NCI-H128 (cell line): Measurements from ENCODE around the gene CACNA1B.

ENCODE experiments used
- DNase-seq: peaks from one replicate; lab custom pipeline; 2025; ENCODE audit not compliant: unreplicated experiment; lab: John Stamatoyannopoulos, UW

CACNA1B gene

DNA sequence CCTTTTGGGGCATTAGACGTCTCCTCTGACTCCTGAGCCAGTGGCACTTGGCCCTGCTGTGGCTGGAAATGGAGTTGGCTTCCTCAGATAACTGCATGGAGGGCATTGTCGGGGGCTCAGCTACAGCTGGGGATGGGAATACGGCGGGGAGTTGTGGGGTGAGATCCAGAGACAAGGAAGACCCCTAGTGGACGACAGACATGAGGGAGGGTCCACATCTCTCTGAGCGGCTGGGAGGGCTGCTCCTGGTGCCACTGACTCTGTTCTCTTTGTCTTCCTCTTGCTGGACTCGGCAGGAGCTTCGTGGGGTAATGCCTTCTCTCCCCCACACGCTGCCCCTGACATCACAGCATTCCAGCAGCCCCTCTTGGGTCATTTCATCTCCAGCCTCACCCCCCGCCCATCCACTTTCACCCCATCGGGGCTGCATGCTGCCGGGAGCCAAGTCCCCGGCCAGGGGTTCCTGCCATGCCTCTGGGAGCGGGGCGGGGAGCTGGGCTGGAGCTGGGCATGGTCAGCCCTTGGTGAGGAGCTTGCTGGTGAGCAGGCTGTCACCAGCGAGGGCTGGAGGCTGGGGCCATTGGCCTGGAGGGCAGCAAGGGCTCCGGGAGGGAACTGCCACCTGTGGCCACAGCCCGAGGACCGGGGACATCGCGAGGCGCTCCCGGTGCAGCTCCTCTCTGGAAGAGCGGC lies 172.3 kb downstream of the CACNA1B start:
- DNase-seq: no peak

DNA sequence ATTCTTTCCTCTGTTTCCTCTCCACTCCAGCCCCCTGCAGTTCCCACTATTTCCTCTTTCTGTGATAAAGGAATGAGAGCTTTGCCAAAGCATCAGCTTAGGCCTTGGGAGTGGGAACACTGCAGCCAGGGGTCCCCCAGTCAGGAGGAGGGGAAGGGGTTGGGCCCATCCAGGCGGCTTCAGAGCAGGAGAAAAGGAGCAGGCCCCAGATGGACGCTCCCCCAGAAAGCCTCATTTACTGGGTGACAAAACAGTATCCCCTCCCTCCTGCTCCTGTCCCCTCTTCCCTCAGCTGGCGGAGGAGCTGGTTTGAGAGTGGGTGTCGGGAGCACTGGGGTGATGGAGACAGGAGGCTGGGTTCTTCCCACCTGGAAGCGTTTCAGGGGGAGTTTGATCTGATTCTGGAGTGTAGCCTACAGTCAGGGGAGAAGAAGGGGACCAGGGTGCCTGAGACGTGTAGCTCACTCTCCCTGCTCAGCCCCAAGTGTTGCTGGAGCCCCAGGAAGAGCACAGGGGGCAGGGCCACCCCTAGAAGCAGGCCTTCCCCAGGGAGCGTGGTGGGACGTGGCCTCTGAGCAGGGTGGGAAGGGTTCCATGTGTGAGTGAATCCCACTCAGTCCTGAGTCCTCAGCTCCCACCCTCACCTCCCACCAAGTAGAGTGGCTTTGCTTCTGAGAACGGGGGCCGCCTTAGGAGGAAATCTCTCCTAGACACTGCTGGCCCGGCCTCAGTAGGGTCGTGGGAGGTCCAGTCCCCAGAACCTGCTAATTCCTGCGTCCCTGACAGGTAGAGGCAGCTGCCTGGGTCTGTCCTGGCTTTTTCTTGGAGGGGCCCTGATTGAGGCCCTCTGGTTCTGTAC lies 173.1 kb downstream of the CACNA1B start:
- DNase-seq: no peak

DNA sequence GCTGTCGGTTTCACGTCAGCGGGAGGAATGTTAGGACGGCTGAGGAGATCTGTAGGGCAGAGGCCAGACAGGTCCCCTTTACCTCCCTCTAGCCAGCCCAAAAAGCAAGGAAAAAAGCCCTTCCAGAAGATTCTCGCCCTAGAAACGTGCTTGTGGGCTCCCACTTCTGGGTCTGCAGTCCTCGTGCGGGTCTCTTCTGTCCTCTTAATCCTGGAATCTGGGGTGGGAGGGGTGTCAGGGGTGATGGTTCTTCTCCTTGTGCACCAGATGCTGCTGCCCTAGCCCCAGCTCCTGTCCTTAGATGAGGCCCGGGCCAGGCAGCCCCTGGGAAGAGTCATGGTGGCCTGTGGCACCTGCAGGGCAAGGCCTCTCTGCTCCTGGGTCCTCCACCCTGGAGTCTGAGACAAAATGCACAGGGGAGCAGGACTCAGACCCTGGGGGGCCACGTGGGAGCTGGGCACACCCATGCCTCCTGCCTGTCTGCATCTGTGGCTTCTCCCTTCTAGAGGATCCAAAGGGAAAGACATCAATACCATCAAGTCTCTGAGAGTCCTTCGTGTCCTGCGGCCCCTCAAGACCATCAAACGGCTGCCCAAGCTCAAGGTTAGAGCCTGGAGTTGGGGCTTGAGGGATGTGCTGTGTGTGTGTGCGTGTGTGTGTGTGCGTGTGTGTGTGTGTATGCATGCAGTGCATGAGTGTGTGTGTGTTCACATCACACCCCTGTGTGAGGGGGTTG lies 174.2 kb downstream of the CACNA1B start:
- DNase-seq: no peak

DNA sequence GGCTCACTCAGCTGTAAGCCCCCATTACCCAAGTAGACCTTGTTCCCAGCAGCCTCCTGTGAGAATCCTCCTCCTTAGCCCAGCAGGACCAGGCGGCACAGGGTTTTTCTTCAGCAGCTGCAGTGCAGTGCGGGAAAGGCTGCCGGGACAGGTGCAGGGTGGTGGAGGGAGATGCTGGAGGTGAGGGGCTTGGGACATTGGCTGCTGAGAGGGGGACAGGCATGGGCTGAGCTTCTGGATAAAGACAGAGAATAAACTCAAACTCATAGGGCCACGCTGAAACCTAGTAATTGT lies 174.7 kb downstream of the CACNA1B start:
- no peak for DNase-seq

DNA sequence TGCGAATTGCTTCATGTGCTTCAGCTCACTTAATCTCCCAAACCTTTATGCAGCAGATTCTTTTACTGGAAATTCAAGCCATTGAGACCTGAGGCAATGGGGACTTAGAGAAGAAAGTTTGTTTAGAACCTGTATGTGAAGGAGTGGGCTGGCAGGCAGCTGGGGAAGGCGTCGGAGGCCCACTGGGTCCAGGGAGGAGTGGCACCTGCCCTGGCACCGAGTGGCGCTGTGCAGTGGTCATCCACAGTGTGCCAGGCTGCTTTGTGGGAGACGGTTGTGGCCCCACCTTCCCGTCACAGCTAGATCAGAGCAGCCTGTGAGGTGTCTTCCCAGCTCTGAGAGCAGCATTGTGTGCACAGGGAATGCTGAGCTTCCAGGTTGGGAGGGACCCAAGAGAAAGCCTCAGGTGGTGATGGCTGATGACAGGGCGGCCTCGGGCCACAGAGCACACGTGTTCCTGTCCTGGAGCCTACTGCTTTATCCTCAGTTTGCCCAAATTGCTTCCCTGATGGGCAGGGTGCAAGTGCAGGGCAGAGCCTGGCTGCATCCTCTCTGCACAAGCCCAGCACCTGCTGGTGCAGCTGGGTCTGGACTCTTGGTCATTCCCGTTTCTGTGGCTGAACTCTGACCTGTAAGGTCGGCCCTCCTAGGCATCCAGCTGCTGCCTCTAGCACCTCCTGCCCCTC lies 175.2 kb downstream of the CACNA1B start:
- no peak for DNase-seq

DNA sequence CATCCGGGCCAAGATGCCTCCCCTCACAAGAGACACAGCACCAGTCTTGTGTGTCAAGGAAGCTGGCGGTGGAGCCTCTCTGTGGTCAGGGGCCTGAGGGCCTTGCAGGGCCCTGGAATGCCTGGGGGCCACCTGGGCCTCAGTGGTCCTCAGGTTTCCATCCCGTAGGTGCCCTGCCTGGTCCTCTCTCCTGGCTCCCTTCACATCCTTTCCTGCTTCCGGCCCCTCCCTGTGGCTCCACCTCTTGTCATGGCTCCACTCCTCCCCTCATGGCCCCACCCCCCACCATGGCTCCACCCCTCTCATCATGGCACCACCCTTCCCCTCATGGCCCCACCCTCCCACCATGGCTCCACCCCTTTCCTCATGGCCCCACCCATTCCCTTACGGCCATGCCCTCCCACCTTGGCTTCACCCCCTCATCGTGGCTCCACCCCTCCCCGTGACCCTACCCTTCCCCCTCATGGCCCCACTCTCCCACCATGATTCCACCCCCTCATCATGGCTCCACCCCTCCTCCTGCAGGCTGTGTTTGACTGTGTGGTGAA lies 175.8 kb downstream of the CACNA1B start:
- no peak for DNase-seq

DNA sequence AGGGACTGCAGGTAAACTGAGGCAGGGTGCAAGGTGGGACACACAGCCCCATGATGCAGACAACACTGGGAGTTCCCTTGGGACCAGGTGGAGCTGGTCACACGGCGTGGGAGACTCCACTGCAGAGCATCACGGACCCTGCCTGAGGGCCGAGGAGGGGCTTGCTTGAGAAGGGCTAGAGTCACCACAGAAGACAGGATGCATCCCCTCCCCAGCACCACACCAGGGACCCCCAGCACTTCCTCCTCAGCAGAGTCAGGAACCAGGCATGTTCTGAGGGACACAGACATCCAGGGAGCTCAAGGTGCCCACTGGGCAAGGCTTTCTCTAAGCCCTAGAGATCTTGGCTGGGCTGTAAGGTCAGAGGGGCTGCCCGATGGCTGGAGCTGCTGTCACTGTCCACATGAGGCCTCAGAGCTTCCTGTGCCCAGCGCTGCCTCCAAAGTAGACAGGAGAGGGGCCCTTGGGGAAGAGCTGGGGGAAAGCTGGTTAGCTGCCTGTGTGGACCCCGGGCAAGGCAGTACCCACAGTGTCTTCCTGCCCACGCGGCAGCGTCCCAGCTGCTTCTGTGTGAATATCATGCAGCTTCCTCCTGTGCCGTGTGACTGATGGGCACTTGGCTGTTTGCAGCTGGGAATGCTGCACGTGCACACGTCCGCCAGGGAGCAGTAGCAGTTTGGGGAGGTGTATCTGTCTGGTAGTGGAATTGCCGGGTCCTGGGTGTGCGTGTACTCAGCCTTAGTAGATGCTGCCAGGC lies 176.6 kb downstream of the CACNA1B start:
- no peak for DNase-seq

DNA sequence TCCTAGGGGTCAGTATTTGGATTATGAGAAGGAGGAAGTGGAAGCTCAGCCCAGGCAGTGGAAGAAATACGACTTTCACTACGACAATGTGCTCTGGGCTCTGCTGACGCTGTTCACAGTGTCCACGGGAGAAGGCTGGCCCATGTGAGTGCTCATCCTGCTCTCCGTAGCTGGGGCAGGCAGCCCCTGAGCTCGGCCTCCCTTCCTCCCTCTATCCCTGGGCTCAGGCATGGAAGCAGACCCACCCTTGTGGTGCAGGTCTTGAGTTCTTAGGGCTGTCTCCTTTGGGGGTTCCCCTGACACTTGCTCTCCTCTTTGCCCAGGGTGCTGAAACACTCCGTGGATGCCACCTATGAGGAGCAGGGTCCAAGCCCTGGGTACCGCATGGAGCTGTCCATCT lies 180.1 kb downstream of the CACNA1B start:
- no peak for DNase-seq

DNA sequence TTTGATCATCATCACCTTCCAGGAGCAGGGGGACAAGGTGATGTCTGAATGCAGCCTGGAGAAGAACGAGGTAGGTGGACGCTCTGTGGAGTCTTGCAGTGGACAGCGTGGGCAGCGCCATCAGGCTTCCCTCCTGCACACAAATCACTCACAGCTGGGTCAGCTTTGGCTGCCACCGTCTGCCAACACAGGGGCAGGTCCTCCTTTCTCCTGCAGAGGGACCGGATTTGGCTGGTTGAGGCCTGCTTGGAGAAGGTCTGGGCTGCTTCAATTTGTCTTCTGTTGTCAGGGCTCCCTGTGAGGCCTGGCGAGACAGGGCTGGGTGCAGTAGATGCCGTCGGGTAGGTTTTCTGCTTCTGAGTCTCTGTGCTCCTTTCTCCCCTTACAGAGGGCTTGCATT lies 180.6 kb downstream of the CACNA1B start:
- DNase-seq: no peak

DNA sequence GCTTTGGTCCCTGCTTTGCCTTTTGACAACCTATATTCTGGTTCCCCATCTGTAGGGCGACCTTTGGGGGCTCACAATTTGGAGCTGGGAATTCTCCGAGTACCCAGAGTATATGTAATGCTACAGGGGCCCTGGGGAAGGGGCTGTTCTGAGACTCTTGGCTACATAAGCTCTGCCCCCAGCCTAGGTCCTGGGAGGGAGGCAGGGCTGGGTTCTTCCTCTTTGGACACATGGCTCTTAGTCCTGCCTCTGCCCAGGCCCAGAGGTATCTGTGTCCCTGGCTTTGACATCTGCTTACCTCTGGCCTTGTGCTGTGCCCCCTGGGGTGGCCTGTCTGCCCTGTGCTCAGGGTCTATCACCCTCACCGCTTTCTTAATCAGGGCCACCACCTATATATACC lies 181.6 kb downstream of the CACNA1B start:
- no peak for DNase-seq

DNA sequence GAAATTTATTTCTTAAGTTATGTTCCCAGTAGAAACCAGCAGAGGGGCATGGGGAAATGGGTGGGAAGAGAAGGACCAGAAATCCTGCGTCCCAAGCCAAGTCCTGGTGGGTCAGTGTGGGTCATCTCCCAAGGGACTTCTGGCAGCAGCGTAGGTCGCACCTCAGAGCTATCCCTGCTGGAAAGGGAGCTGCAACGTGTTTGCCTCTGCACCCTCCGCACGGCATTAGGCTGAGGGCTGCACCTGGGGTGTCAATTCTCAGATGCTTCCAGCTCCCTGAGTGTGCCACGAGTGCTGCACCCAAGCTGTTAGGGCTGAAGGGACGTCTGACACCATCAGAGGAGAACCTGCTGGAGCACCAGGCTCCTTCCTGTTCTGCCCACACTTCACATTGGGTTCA lies 182.8 kb downstream of the CACNA1B start:
- no peak for DNase-seq

DNA sequence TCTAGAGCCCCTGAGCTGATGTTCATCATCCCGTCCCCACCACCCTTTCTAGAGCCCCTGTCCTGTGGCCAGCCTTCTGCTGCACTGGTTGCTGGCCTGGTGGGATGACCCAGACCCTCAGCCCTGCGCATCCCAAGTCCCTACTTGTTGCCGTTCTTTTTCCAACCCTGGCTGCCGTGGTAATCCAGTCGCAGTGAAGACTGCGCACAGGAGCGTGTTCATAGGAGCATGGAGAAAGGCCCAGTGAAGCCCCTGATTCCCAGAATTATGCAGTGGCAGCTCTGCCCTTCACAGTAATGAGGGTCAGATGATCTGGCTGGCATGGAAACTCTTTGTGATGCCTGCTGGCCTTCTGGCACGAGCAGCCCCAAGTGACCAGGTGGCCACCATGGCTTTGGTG lies 183.3 kb downstream of the CACNA1B start:
- no peak for DNase-seq

DNA sequence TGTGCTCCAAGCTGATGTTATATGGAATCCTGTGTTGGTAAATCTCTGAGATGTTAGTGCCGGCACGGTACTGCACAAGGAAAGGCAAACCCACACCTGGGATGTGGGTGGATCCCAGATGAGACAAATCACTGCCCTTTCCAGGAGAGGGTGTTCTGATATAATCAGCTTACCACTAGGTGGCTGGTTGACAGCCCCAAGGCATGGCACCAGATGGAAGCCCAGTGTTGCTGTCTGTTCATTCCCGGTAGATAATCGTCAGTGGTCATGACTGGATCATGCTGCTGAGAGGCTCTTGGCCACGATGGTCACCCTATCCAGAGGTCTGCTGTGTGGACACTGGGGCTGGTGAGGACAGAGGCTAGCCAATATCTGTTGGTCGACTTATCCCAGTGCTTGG lies 184.0 kb downstream of the CACNA1B start:
- no peak for DNase-seq

DNA sequence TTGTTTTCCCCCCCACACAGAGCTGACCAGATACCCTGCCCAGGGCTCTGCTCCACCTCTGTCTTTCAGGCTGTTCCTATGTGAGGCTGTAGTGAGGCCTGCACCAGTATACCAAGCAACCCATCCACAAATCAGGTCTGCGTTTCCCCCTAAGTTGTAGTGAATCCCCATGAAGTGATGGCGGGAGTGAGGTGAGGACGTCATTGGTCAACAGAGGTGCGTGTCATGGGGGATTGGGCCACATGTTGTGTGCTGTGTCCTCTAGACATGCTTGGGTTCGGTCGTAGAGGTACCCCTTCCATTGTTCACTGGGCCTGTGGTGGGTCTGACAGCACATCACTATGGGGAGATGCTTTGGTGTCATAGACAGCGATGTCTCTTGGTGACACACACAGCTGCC lies 184.6 kb downstream of the CACNA1B start:
- no peak for DNase-seq

DNA sequence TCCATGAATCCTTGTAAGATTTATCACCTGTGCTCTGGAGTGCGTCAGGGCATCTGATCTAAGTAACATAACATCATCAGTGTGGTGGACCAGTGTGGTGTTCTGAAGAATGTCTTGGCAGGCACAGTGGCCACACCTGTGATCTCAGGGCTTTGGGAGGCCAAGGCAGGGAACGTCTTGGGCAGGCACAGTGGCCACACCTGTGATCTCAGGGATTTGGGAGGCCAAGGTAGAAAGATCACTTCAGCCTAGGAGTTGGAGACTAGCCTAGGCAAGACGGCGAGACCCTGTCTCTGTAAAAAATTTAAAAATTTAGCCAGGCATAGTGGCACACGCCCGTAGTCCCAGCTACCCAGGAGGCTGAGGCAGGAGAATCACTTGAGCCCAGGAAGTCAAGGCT lies 185.5 kb downstream of the CACNA1B start:
- no peak for DNase-seq

DNA sequence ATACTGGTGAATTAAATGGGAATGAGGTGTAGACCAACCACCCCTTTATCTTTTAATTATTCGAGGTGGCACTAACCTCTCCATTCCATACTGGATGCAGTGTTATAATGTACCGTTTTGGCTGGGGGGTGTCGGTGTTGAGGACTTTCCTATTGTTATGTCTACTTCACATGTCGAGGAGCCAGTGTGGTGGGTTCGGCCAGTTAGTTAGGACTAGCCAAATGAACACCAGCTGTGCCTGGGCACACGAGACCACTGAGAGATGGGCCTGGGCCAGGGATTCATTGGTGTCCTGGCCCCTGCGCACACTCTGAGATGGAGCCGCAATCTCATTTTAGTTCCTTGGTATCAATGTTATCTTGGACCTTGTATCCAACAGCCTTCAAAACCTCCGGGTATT lies 186.2 kb downstream of the CACNA1B start:
- no peak for DNase-seq

DNA sequence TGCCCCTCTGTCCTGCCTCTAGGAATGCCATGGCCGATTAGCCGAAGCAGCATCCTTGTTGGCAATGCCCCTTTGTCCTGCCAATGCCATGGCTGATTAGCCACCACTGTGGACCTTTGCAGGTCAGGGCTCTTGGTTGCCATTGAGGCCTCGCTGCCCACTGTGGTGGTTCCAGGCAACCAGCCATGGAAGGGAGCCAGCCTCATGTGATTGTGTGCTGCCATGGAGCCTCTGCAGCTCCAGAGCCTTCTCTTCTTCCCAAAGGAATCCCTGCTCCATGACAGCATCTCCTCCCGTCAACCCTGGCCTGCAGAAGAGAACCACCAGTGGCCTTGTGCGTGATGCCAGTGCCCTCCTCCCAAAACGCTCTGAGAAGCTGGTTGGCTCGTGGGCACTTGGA lies 187.0 kb downstream of the CACNA1B start:
- no peak for DNase-seq

DNA sequence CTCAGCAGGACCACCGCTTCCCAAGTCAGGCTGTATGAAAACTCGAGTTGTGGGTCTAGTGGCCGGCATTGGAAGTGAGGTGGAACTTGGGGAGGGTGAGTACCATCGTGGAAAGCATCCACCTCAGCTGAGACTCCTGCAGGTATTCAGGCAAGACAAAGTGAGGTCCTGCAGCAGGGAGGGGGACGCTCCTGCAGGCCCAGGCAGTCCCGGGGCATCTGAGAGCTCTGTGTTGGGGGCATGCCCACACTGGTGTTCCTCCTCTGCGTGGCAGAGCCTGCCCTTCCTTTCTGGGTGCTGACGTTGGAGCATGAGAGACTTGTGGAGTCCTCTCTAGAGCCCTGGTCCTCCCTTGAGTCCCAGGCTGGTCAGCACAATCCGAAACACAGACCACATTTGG lies 187.7 kb downstream of the CACNA1B start:
- no peak for DNase-seq

DNA sequence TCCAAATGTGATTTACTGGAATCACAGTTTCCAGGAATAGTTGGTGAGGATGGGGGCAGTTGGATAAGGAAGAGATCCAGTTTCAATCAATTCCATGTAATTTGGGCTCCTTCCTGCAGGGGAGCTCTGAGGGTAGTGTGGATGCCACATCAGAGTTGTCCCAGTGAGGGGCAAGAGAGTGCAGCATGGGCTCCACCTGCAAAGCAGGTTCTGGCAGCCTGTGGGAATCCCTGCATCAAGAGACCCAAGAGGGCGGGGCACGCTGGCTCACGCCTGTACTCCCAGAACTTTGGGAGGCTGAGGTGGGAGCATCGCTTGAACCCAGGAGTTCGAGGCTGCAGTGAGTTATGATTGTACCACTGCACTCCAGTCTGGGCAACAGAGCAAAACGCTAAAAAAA lies 188.5 kb downstream of the CACNA1B start:
- DNase-seq: no peak

DNA sequence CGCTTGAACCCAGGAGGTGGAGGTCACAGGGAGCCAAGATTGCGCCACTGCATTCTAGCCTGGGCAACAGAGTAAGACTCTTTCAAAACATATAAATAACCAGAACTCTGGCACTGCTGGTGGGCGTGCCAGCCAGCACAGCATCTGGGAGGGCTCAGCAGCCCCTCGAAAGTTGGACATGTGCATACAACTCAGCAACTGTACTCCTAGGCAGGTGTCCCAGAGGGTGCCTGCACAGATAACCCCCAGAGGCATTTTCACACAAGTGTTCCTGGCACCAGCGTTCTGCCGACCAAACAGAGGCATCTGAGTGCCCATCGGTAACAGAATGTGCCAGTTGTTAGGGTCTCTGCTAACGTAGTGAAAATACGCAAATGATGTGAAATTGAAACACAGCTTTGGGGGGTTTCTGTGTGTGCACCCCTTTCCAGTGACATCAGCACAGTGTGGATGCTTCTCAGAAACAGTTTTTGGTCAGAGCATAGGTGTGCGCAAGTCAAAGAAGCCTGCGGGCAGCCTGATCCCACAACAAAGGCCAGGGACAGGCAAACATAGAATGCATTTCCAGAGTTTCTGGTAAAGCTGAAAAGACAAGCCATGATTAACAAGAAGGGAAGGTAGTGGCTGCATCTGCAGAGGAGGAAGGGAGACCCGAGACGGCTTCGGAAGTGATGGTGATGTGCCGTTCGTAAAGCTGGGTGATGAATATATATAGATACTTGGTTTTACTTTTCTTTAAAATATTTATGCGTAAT lies 190.2 kb downstream of the CACNA1B start:
- no peak for DNase-seq
